NCI-H69 (cell line): Measurements from ENCODE around the gene ZFY.
A peak's percentile ranks its signal among the peaks of the same experiment; 100 is the strongest.

Experiments used
- DNase-seq: peaks from one replicate; lab custom pipeline; 2025; lab: John Stamatoyannopoulos, UW

Gene ZFY

GRCh38 chrY:2934861-2935715, at the start of gene ZFY:
Gene ZFY (plus strand): TSS chrY:2935381. CDS start chrY:2953937, 18,556 bp downstream.
- peak; percentile 78 for DNase-seq

GRCh38 chrY:2885880-2886279, 49.3 kb upstream of the ZFY start:
- DNase-seq = no peak

- DNase-seq = no peak
These were observed 47.8 kb upstream of the ZFY start for GRCh38 chrY:2887386-2887785.

- DNase-seq = no peak
These were observed 47.2 kb upstream of the ZFY start for GRCh38 chrY:2887955-2888354.

GRCh38 chrY:2893471-2893870, 41.7 kb upstream of the ZFY start:
- no peak for DNase-seq

- DNase-seq = no peak
These were observed 39.1 kb upstream of the ZFY start for GRCh38 chrY:2896050-2896449.

GRCh38 chrY:2907356-2907755, 27.8 kb upstream of the ZFY start:
- DNase-seq = no peak

- peak; percentile 42 for DNase-seq
These were observed 21.9 kb upstream of the ZFY start for GRCh38 chrY:2913066-2913815.

GRCh38 chrY:2934078-2934477, 1.1 kb upstream of the ZFY start:
- DNase-seq = peak; percentile 67

- DNase-seq = peak; percentile 97
These were observed 695 bp downstream of the ZFY start for GRCh38 chrY:2935716-2936435.

- DNase-seq = no peak
These were observed 1.2 kb downstream of the ZFY start for GRCh38 chrY:2936436-2936750.

- no peak for DNase-seq
These were observed 2.0 kb downstream of the ZFY start for GRCh38 chrY:2937149-2937548.

GRCh38 chrY:2949590-2950252, 14.5 kb downstream of the ZFY start:
- no peak for DNase-seq

GRCh38 chrY:2950655-2951054, 15.5 kb downstream of the ZFY start:
- DNase-seq = no peak

- no peak for DNase-seq
These were observed 17.7 kb downstream of the ZFY start for GRCh38 chrY:2952912-2953311.

GRCh38 chrY:2954735-2955134, 19.6 kb downstream of the ZFY start:
- DNase-seq = no peak

- DNase-seq = no peak
These were observed 20.4 kb downstream of the ZFY start for GRCh38 chrY:2955561-2955960.

GRCh38 chrY:2962061-2962460, 26.9 kb downstream of the ZFY start:
- no peak for DNase-seq

GRCh38 chrY:2964814-2965213, 29.6 kb downstream of the ZFY start:
- DNase-seq = no peak

GRCh38 chrY:2965629-2966028, 30.4 kb downstream of the ZFY start:
- DNase-seq = no peak

GRCh38 chrY:2969561-2969960, 34.4 kb downstream of the ZFY start:
- no peak for DNase-seq

- no peak for DNase-seq
These were observed 37.5 kb downstream of the ZFY start for GRCh38 chrY:2972708-2973107.
